GM12892 (cell line): Measurements from ENCODE around the gene PAM16.

ENCODE experiments used
- DNase-seq: peaks from one replicate; pipeline ENCODE4 v3.0.0; 2011; ENCODE audit not compliant: insufficient read length
- FAIRE-seq: peaks from 2 replicates; lab custom pipeline; 2011; peaks lifted over from hg19 to GRCh38; lab: Jason Lieb, UNC
- POLR2A ChIP-seq: IDR thresholded peaks from 2 replicates; pipeline ENCODE4 v1.6.1; 2011; ENCODE audit warnings: low read depth, low read length, control low read depth
- POLR2AphosphoS5 ChIP-seq: IDR thresholded peaks from 2 replicates; pipeline ENCODE4 v1.6.1; 2011; ENCODE audit warnings: low read depth, low read length, control low read depth
- TAF1 ChIP-seq: IDR thresholded peaks from 2 replicates; pipeline ENCODE4 v1.6.1; 2011; ENCODE audit warnings: low read depth, mild to moderate bottlenecking, control low read depth, low read length, borderline replicate concordance

PAM16 gene

GRCh38 chr16:4333308-4333638, 17.8 kb downstream of the PAM16 start:
- DNase-seq (no peak), FAIRE-seq (no peak)
- TF ChIP-seq POLR2A (no peak), POLR2AphosphoS5 (no peak), TAF1 (no peak)

- FAIRE-seq = no peak
- TF ChIP-seq POLR2A (no peak), TAF1 (no peak), POLR2AphosphoS5 (no peak)
These were observed 18.4 kb downstream of the PAM16 start for GRCh38 chr16:4332623-4333307.

GRCh38 chr16:4332083-4332482, 19.0 kb downstream of the PAM16 start:
- no peak for DNase-seq
- TF ChIP-seq POLR2A (no peak), POLR2AphosphoS5 (no peak), TAF1 (no peak)
- FAIRE-seq = no peak

More at GRCh38 chr16:4332623-4333307, 18.4 kb downstream of the PAM16 start:
- DNase-seq = no peak

- TF ChIP-seq TAF1 (no peak), POLR2A (no peak), POLR2AphosphoS5 (no peak)
- DNase-seq (peak; percentile 94), FAIRE-seq (peak; percentile 81)
These were observed 20.7 kb downstream of the PAM16 start for GRCh38 chr16:4330277-4330874.

GRCh38 chr16:4328782-4329775, 22.0 kb downstream of the PAM16 start:
- no peak for TF ChIP-seq TAF1
- TF ChIP-seq POLR2AphosphoS5 = no peak
- no peak for TF ChIP-seq POLR2A
- DNase-seq = no peak
- FAIRE-seq = no peak

- DNase-seq = peak; percentile 77
- TF ChIP-seq POLR2AphosphoS5 = no peak
- TF ChIP-seq POLR2A = no peak; the same call in 1 of the 2 replicates
- no peak for TF ChIP-seq TAF1
- FAIRE-seq = peak; percentile 57
These were observed 22.9 kb downstream of the PAM16 start for GRCh38 chr16:4328046-4328781.

GRCh38 chr16:4327386-4328045, 23.6 kb downstream of the PAM16 start:
- no peak for FAIRE-seq
- TF ChIP-seq POLR2AphosphoS5 = no peak
- no peak for TF ChIP-seq POLR2A
- no peak for TF ChIP-seq TAF1

GRCh38 chr16:4325253-4325758, 25.8 kb downstream of the PAM16 start:
- no peak for FAIRE-seq
- TF ChIP-seq POLR2A (no peak), TAF1 (no peak), POLR2AphosphoS5 (no peak)
- DNase-seq = no peak

More at GRCh38 chr16:4327386-4328045, 23.6 kb downstream of the PAM16 start:
- DNase-seq = no peak

GRCh38 chr16:4324492-4325252, 26.4 kb downstream of the PAM16 start:
- no peak for TF ChIP-seq POLR2AphosphoS5
- FAIRE-seq (no peak), DNase-seq (no peak)
